ENCODE data around the gene RBP5.

Gene RBP5

DNA sequence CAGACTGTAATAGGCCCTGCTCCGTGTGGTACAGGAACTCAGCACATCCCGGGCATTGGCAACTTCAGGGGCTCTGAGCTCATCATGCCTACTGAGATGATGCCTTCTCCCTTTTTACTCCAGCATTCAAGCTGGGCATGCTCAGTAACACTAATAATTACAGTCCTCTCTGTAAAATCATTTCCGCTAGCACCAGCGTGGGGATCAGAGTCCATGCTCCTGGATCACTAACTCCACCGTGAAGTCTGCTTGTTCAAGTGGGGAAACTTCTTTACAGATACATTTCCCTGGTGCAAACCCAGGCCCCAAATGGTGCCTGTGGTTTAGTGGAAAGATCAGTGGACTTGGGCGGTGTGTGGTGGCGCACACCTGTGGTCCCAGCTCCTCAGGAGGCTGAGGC lies 18.2 kb upstream of the RBP5 start:
- no peak for DNase-seq
- intact Hi-C loops (cut with DNase I) = loop anchor here (10.0 kb wide), 1 partner anchor 498 kb away; no protein-coding TSS in a partner anchor

DNA sequence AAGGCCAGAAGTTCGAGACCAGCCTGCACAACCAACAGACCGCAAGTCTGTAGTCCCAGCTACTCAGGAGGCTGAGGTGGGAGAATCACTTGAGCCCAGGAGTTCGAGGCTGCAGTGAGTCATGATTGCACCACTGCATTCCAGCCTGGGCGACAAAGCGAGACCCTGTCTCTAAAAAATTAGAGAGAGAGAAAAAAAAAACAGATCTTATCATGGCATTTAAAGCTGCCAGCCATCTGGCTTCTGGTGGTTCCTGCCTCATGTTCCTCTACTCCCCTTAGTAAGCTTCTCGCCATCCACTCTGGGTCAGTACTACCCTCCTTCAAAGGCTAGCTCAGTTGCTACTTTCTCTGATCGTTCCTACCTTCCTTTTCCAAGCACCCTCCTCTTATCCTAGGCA lies 17.5 kb upstream of the RBP5 start:
- intact Hi-C loops (cut with DNase I) = loop anchor here (10.0 kb wide), 1 partner anchor 499 kb away; no protein-coding TSS in a partner anchor

DNA sequence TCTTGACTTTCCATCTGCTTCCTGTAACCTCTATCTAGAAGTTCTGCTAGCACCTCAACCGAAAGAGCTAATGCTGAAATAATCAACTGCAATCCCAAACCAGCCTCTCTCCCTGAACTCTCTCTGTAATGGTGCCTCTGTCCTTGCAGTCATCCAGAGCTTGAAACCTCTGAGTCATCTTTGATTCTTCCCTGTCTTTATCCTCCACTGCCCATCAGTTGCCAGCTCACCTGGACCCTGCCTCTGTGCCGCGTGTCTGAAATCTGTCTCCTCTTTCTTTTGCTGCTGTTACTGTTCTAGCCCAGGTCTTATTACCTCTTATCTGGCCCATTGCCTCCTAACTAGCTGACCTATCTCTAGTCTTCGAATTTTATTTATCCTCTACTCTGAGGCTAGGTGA lies 17.0 kb upstream of the RBP5 start:
- DNase-seq = no peak
- intact Hi-C loops (cut with DNase I) = loop anchor here (10.0 kb wide), 1 partner anchor 499 kb away; no protein-coding TSS in a partner anchor

More for the DNA sequence above, 17.5 kb upstream of the RBP5 start:
- no peak for DNase-seq

DNA sequence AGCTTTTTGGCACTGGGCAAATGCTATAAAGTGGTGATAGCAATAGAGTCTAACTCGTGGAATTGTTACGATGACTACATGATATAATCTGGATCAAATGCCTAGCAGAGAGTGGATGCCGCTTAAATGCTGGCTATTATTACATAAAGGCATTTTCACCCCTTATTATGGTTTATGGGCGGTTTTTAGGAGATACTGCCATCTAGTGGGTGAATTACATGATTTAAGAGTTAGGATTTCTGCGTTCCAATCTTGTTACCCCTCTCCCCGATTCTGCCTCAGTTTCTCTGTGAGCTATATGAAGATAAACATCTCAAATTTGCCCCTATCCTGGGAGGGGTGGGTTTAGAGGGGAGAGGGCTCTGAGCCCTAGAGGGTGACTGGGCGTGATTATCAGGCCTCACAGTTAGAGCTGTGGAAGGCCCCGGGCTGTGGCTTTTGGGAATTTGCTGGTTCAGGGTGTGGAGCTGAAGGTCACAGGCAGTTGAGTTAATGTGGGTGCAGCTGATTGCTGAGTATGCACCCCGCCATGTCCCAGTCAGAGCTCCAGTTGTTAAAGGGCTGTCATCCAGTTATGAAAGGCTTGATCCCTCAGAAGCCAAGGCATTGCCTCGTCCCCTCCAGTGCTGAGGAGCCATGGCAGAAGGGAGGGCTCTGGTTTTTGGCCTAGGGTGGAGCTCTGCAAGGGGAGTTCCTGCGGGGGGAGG lies 15.9 kb upstream of the RBP5 start:
- intact Hi-C loops (cut with DNase I) = loop anchor here (10.0 kb wide), 1 partner anchor 500 kb away; no protein-coding TSS in a partner anchor
- DNase-seq = no peak

DNA sequence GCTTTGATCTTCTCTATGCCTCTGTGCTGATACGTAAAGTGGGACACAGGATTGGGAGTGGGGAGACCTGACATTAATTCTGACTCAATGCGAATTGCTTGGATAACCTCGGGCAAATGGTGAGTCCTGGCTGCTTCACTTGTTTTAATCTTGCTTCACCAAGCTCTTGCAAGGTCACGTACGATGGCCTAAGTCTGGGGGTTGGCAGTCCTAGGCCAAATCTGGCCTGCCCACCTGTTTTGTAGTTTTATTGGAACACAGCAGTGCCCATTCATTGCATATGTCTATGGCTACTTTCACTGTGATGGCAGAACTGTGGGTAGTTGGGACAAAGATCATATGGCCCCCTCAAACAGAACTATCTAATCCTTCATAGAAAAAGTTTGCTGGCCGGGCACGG lies 14.9 kb upstream of the RBP5 start:
- DNase-seq = peak in 1 of 10 donors; percentile 8
- intact Hi-C loops (cut with DNase I) = loop anchor here (10.0 kb wide), 1 partner anchor 501 kb away; no protein-coding TSS in a partner anchor

DNA sequence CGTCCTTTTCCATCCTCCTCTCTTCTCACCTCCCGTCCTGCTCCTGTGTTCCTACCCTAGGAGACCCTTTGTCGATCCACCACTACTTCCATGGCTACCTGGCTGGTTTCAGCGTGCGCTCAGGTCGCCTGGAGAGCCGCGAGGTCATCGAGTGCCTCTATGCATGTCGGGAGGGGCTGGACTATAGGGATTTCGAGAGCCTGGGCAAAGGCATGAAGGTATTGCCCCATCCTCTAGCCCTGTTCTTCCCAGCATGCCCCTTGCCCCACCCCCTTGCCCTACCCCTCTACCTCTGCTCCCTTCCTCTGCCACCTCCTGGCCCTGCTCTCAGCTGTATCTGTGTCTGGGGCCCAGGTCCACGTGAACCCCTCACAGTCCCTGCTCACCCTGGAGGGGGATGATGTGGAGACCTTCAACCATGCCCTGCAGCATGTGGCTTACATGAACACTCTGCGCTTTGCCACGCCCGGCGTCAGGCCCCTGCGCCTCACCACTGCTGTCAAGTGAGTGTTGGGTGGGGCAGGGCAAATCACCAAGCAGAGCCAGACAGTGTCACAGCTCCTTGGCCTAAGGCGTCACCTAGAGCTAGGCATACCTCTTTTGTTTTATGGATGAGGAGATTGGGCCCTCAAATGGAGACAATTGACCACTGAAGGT lies 14.2 kb upstream of the RBP5 start:
- intact Hi-C loops (cut with DNase I) = loop anchor here (10.0 kb wide), 1 partner anchor 502 kb away; no protein-coding TSS in a partner anchor
- peak in 1 of 10 donors; percentile 56 for DNase-seq

DNA sequence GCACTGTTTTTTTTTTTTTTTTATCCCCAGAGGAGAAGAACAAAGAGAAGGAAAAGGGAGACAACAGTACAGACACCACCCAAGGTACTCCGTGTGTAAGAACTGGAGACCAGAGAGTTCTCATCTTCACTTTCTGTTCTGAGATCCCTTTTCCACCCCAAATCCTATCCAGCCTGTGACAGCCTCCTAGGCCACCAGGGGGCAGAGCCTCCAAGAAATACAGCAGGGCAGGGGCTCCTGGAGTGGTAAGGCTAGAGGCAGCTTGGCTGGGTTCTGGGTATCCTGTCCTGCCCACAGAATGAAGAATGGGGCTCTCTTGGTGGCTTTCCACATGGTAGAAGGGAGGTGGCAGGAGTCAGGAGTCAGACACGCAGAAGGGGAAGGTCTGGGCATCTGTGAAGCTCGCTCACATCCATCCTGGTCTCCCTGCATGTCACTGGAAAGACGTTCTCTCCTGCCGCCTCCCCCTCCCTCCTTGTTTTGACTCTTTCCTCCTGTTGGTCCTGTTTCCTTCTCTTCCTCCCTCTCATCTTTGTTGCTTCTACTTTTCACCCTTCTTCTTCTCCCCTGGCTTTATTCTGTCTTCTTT lies 13.5 kb upstream of the RBP5 start:
- DNase-seq = peak in 7 of 10 donors; percentile 35 to 92 (median 50)
- intact Hi-C loops (cut with DNase I) = loop anchor here (10.0 kb wide), 1 partner anchor 503 kb away; no protein-coding TSS in a partner anchor

DNA sequence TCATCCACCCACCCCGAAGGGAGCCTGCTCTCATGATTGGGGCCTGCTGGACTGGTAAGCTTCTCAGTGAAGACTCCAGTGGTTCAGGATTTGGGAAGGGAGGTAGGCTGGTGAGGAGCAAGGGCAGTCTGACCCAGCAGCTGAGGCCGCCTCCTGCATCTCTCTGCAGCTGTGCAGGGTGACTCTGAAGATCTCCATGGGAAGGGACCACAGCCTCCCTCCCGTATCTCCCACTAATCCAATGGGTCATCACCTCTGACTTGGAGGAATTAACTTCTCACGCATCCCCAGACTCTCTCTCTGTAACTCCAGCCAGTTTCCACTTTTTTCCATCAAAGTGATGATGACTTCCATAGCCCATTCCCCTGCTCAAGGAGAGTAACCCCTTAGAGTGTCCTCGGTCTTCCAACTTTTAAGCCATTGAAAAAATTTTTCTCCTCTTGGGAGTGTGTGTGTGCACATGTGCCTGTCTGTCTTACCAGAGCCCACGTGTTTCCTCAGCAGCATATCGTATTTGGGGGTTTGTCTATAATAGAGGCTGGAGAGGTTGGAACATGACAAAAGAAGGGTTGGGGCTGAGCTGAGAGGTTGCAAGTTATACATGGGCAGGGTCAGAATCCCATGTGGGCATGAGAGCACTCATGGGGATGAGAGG lies 12.8 kb upstream of the RBP5 start:
- intact Hi-C loops (cut with DNase I) = loop anchor here (10.0 kb wide), 1 partner anchor 503 kb away; no protein-coding TSS in a partner anchor
- peak in 1 of 10 donors; percentile 31 for DNase-seq

DNA sequence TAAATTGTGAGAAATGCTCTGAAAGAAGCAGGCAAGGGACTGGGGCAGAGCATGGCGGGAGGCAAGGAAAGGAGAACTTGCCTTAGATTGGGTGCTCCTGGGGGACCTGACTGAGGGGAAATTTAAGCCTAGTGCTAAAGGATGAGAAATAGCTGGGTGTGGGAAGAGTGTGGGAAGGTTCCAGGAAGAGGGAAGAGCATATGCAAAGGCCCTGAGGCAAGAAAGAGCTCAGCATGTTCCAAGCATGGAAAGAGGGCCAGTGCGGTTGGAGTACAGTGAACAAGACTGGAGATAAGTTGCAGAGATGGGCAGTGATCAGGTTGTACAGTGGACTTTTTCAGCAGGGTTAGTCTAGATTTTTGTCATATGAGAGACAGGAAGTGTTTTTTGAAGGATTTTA lies 10.5 kb upstream of the RBP5 start:
- intact Hi-C loops (cut with DNase I) = no loop called here
- DNase-seq = no peak

DNA sequence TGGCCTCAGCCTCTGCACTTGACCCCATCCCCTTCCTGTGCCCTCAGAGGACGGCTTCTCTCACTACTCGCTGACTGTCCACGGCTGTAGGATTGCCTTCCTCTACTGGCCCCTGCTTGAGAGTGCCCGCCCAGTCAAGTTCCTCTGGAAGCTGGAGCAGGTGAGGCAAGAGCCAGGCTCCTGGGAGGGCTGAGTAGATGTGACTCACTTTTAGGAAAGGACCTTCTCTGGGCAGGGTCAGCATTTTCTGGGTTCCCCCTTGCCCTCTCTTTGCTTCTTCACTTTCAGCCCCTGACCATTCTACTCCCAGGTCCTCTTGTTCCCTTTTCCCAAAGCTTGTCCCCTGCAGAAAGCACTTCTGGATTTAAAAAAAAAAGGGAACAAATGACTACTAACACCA lies 9.2 kb upstream of the RBP5 start:
- intact Hi-C loops (cut with DNase I) = no loop called here

DNA sequence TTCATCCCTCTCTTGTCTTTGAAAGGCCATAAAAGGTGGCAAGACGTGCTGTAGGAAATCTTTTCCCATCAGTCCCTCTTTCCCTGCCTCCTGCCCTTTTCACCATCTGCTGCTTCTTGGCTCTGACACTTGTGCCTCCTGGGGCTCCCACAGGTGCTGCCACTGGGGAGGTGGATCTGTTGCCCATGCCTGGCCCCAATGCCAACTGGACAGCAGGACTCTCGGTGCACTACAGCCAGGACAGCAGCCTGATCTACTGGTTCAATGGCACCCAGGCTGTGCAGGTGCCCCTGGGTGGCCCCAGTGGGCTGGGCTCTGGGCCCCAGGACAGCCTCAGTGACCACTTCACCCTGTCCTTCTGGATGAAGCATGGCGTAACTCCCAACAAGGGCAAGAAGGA lies 8.0 kb upstream of the RBP5 start:
- DNase-seq = peak in 1 of 10 donors; percentile 22
- intact Hi-C loops (cut with DNase I) = no loop called here

More for the DNA sequence above, 9.2 kb upstream of the RBP5 start:
- DNase-seq = no peak

- intact Hi-C loops (cut with DNase I) = no loop called here
- peak in 1 of 10 donors; percentile 32 for DNase-seq
These were observed 7.4 kb upstream of the RBP5 start for GRCh38 chr12:7136071-7136470.

DNA sequence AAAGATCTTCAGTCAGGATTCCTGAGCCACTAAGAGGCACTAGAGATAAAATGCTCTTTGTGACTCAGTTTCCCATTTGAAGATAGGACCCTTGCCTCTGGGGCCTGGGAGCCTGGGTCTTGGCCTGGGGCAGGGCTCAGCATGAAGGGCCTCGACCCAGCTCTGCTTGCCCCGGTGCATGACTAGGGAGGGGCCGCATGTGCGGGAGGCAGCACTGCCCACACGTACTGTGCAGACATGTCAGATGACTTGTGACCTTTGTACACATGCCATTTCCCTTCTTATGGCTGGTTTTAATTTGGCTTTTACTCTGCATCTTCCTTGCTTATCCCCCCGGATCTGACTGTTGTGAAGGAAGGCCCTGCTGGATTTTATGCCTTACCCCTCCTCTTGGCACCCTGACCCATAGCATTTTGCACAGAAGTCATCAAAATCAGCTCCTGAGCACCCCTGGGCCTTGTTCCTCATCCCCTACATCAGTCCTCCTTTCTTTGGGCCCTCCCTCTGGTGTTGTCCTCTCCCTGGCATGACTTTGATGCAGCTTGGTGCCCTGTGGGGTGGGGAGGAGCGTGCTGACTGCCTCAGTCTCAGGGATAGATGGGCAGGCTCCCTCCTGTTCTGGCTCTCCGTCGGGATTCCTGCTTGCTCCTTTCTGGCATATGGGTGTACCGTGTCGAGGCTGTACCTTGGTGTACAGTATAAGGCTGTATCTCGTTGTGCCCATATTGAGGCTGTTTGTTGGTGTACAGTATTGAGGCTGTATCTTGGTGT lies 5.9 kb upstream of the RBP5 start:
- intact Hi-C loops (cut with DNase I) = loop anchor here (5.0 kb wide), 1 partner anchor 58 kb away; no protein-coding TSS in a partner anchor
- peak in 1 of 10 donors; percentile 78 for DNase-seq

GRCh38 chr12:7131502-7131866 lies 2.8 kb upstream of the RBP5 start:
- intact Hi-C loops (cut with DNase I) = loop anchor here (5.0 kb wide), 1 partner anchor 61 kb away; no protein-coding TSS in a partner anchor
- peak in 1 of 10 donors; percentile 67 for DNase-seq

GRCh38 chr12:7130701-7131501 lies 2.2 kb upstream of the RBP5 start:
- DNase-seq = peak; percentile 43 to 96 (median 66)
- intact Hi-C loops (cut with DNase I) = loop anchor here (5.0 kb wide), 1 partner anchor 61 kb away; no protein-coding TSS in a partner anchor

DNA sequence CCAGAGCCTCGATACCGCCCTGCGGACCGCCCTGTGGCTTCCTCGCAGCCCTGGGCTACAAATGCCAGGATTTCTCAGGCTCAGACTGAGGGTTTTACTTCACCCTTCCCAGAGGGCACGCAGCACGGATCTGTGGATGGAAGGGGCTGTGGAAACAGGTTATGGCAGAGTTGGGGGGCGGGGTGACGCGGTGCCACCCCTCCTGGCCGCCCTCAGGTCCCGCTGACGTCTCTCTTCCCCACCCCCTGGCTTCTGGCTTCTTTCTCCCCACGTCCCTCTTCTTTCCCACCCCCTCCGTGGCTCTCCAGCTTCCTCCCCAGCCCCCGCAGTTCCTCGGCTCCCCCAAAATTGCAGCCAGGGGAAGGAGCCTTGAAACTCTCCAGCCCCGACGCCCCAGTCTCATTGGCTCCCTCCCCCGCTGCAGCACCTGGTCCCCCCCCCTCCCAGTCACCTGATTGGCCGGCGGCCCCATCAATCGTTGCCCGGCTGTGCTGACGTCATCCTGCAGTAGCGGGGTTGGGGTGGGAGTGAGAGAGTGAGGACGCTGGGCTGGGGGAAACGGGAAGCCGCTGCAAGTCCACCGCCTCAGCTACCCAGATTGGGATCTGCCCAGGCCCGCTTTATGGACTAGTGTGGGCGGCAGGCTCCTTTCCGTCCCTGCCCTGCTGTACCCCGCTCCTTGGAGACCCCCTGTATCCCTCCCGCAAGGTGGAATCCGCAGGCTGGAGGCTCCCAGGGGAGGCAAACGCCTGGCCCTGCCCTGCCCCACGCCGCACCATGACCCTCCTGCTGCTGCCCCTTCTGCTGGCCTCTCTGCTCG lies 1.4 kb upstream of the RBP5 start, which contains the start of gene CLSTN3:
TSS of gene CLSTN3 (plus strand) at position 500 of the 820 bp plus-strand sequence. CDS start at position 778, 278 bp downstream.
- peak; percentile 64 to 97 (median 85) for DNase-seq
- intact Hi-C loops (cut with DNase I) = loop anchor here (5.0 kb wide), 1 partner anchor 62 kb away; no protein-coding TSS in a partner anchor

DNA sequence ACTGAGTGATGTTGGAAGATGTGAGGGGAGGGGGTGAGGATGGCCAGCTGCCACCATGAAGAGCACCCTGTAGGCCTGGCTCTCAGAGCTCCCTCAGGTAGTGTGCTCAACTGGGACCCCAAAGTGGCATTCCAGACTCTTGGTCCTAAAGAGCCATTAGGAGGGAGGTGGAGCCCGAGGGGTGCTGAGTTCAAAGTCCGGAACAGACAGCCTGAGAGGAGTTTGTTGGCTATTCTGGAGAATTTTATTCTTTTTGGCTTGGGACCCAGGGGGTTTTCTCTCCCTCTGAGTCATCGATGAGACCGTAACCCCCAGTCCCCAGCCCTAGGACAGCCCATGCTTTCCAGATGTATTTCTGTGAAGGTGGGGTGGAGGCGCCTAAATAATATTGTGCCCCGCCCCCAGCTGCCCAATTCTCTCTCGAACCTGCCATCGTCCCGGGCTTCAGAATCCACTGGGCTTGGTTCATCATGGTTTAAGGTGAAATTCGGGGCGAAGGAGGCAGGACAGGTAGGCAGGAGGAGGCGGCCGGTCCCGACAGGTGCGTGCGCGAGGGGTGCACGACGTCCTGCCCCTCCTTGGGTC lies 690 bp upstream of the RBP5 start:
- no peak for DNase-seq
- intact Hi-C loops (cut with DNase I) = no loop called here
